Epidermal melanocyte (primary cell): ENCODE measurements around the gene KIAA0930.
A peak's percentile ranks its signal among the peaks of the same experiment; 100 is the strongest.
"Not testable (repeated sequence)": the region's sequence is repeated elsewhere in the genome, so short reads cannot be mapped to it uniquely, and the experiment has no call there.

Source experiments
- DNase-seq: peaks from one replicate; pipeline ENCODE4 v3.0.0; 2011; ENCODE audit warnings: low spot score; ENCODE audit not compliant: insufficient read length

KIAA0930 gene

GRCh38 chr22:45240810-45241631 lies at the start of gene KIAA0930:
KIAA0930 (minus strand) TSS chr22:45240894; CDS start chr22:45240703, 191 bp downstream.
- DNase-seq, result peak; percentile 88

GRCh38 chr22:45286854-45287551 lies 46.3 kb upstream of the KIAA0930 start:
- no peak for DNase-seq

GRCh38 chr22:45285263-45286058 lies 44.8 kb upstream of the KIAA0930 start:
- no peak for DNase-seq

- no peak for DNase-seq
Measured at GRCh38 chr22:45284705-45285262, 44.1 kb upstream of the KIAA0930 start, which contains the start of gene UPK3A. UPK3A (plus strand) TSS chr22:45284949; CDS start chr22:45285014, 65 bp downstream.

GRCh38 chr22:45281010-45281409 lies 40.3 kb upstream of the KIAA0930 start:
- no peak for DNase-seq

- no peak for DNase-seq
Measured at GRCh38 chr22:45280587-45280980, 39.9 kb upstream of the KIAA0930 start.

- DNase-seq, result no peak
Measured at GRCh38 chr22:45278125-45278524, 37.4 kb upstream of the KIAA0930 start.

GRCh38 chr22:45277720-45278119 lies 37.0 kb upstream of the KIAA0930 start:
- DNase-seq, result not testable (repeated sequence)

- no peak for DNase-seq
Measured at GRCh38 chr22:45276507-45277105, 35.9 kb upstream of the KIAA0930 start.

- no peak for DNase-seq
Measured at GRCh38 chr22:45273452-45274075, 32.9 kb upstream of the KIAA0930 start.

GRCh38 chr22:45272498-45272897 lies 31.8 kb upstream of the KIAA0930 start:
- no peak for DNase-seq

- DNase-seq, result no peak
Measured at GRCh38 chr22:45271667-45272201, 31.0 kb upstream of the KIAA0930 start.

GRCh38 chr22:45270095-45271020 lies 29.7 kb upstream of the KIAA0930 start:
- DNase-seq, result no peak

- DNase-seq, result peak; percentile 64
Measured at GRCh38 chr22:45268958-45269844, 28.5 kb upstream of the KIAA0930 start.

GRCh38 chr22:45268167-45268957 lies 27.7 kb upstream of the KIAA0930 start:
- no peak for DNase-seq

GRCh38 chr22:45265535-45265934 lies 24.8 kb upstream of the KIAA0930 start:
- no peak for DNase-seq
